Suprapubic skin (tissue), 3 donors: ENCODE results near the gene GALNT9.

Experiments
- CTCF ChIP-seq, 2 donors: fragments of 200-600 bp in 1 of 2; fragments of 450-650 bp in 1 of 2; sonication (generic) in 1 of 2; IDR thresholded peaks; one replicate each; pipeline ENCODE4 v1.5.1; 2016 to 2019; ENCODE audit warnings: antibody characterized with exemption in 2 of 2, mild to moderate bottlenecking in 1 of 2, moderate library complexity in 1 of 2
- EP300 ChIP-seq: sonication (generic); formaldehyde crosslinking; IDR thresholded peaks from one replicate; pipeline ENCODE4 v1.6.1; 2017; ENCODE audit warnings: antibody characterized with exemption

DNA sequence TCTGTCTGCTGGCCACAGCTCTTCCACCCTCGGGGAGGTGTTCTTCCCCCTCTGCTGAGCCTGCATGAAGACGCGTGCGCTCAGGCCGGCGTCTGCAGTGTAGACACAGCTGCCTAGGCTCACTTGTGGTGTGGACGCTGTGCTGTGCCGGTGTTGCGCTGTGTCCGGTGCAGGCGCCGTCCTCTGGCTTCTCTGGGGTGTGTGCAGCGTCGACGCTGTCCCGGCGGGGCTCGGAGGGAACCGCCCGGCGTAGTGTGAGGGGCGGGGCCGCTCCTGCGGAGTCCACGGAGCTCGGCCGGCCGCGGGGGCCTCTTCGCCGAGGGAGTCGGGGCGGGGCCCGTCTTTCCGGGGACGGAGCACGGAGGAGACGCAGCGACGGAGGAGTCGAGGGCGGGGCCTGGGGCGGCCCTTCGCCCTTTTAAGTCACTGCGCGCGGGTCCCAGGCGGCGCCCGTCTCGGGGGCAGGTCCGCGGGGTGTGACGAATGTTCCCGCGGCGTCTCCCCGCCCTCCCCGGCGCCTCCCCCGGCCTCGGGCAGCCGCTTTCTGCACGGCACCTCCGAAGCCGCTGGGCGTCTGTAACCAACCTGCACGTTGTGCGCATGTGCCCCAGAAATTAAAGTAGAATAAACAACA lies 139.9 kb downstream of the GALNT9 start:
- TF ChIP-seq EP300 (no peak), CTCF (IDR thresholded peaks at IDR 0.05) (no peak)
